ENCODE measurements around the gene SLC6A12.

DNA sequence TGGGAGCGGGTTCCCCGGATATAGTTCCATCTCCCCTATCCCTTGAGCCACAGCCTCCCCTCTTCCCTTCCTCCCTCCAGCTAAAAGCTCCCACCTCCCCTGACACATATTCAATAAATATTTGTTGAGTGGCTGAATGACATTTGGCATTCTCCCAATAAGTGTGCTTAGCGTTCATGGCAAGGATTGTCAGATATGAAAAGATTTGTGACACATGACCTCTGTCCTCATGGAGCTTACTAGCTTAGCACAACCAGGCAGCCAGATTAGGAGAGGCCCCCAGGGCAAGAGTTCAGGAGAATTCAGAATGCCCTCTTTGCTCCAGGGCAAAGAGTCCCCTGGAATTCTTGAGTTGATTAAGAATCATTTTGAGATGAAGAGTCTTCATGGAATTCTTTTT lies 22.5 kb upstream of the SLC6A12 start:
- TF ChIP-seq CTCF (conservative IDR thresholded peaks at IDR 0.05 in 1 of 2, IDR thresholded peaks at IDR 0.05 in 1 of 2; ENCODE audit: extremely low read depth in 1 of 2, insufficient read depth in 1 of 2, low read depth in 1 of 2, low read length in 2 of 2) (no peak), EZH2 (IDR thresholded peaks at IDR 0.05; ENCODE audit: borderline replicate concordance, low read length) (no peak)

All from mammary epithelial cell (primary cell).